ENCODE measurements around the gene APOL6.

GRCh38 chr22:35621451-35621850 is 26.8 kb upstream of the APOL6 start:
- TF ChIP-seq CTCF (IDR thresholded peaks at IDR 0.05; ENCODE audit: low read length) (no peak), EZH2phosphoT487 (IDR thresholded peaks at IDR 0.05; ENCODE audit: low read length) (no peak), EZH2 (optimal IDR thresholded peaks at IDR 0.05; ENCODE audit: low read depth, low read length) (no peak)
